HG03039 (cell line): ENCODE data around the gene SUMF1.

Experiments
- ATAC-seq: cut with Tn5 transposase; IDR thresholded peaks from one replicate; pipeline ENCODE4 v1.9.1; 2021; ENCODE audit warnings: mild to moderate bottlenecking, moderate library complexity; ENCODE audit not compliant: unreplicated experiment

SUMF1 gene

DNA sequence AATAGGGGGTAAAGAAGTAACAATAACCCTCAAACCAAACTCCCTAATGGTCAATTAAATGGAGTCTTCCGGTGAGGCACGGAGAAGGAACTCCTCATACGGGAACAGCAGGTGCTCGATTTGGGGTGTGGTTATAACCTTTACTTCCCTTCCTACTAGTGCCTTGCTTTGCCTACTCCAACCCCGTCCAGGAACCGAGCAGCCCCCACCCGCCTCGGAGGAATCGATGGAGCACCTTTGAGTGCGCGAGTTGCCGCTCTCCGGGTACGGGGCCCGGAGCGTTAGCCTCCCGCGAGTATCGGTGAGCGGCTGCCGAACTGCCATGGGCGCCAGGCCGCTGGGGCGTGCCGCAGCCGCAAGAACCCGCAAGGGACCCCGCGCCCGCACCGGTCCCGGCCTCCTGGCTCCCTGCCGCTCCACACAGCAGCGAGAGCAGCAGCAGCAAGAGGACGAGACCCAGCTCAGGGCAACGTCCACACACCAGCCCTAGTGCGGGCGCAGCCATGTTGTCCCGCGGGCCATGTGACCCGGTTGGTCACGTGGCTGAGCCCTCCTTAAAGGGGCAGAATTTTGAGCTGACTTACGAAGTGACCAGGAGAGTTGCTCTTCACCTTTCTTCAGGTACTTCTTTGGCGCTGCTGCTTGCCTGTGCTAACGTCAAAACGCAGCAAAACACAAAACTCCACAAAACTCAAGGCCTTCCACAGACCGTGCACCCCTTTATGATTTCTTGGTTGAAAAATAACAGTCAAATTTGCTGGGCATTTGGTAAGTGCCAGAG is at the start of gene SUMF1:
Gene SUMF1 (minus strand): TSS at position 529 of the 781 bp plus-strand sequence. CDS start 24 bp downstream, at position 505.
- peak; percentile 99 for ATAC-seq

DNA sequence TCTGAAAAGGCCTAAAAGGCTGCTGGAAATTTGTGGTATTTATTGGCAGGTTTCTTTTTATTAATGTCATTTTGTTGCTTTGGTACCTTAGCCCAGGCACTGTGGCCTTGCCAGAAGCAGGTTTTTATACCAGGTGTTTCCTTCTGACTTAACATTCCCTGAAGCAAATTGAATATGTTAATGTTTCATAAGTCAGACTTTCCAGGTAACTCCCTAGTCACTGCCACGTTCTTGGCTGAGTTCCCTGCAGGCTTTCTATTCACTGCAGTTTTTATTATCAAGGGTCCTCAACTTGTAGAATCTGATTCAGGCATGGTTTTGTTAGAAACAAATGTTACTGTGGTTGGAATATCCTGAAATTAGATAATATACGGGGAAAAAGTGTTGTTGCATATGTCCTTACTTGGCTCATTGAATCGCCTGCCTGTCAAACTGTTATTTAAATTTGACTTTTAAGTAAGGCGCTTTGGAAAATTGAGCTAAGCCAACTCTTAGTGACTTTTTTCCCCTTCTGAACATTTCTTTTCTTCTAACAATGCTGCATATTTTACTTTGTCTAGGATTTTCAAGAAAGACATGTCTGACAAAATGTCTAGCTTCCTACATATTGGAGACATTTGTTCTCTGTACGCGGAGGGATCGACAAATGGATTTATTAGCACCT is 49.0 kb upstream of the SUMF1 start:
- ATAC-seq, result no peak

DNA sequence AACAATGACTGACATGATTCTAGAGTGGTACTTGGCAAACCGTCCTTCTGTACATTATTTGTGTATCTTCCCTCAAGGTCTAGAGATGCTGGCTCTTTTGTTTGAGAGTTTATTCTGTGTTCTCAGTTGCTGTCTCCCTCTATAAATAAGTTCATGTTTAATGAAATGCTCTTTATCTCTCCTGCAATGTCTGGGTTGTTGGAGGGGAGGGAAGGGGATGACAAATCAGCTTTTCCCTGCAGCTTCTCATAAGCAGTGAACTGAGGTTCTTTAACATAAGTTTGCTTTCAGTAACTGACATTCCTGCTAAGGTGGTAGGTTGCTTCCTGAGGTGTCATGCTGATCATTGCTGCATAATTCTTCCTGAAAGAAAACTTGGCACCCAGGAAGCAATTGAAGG is 47.8 kb upstream of the SUMF1 start:
- ATAC-seq, result no peak

DNA sequence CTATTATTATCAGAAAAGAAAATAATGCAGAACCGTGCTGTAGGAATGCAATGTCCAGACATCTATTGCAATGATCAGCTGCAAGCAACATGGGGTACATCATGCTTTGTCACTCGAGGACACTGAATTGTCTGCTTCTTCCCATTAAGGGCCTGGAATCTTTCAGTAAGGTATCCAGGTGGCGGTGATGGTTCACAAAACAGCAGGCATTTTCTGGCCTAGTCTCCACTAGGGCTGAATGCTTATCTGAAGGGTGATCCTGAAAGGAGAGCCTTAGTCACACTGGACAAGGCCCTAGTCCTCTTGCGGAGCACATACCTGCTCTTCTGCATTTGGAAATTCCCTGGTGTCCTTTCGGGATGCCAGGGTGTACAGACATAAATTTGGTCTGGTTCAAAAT is 47.3 kb upstream of the SUMF1 start:
- no peak for ATAC-seq

DNA sequence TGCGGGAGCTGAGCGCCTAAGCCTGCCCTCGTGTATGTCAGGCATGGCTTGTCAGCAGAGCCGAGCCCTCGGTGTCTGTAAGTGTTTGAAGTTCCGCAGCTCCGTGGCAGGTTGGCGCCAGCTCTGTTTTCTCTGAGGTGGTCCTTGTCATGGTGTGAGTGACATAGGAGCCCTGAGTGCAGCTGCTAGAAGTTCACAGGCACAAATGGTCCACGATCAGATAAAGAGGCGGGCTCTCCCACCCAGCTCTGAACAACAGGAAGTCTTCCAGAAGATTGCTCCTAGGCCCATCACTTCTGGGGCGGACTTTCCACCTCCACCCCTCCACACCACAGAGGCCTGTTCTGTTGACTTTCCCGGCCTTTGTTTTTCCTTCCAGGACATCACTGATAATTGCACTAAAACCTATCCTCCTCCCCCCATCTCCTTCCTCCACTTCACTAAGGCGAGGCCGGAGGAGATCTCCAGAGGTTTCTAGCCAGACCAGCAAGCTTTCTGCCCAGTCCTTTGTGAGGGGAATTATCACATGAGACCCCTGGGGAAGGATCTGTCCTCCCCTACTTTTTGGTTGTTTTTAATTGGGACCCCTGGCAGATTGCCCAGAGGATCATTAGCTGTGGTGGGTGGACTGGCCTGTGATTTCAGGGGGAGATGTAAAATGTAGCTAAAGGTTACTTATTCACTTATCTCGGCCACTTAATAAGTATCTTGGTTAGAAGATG is 46.0 kb upstream of the SUMF1 start:
- ATAC-seq, result no peak

DNA sequence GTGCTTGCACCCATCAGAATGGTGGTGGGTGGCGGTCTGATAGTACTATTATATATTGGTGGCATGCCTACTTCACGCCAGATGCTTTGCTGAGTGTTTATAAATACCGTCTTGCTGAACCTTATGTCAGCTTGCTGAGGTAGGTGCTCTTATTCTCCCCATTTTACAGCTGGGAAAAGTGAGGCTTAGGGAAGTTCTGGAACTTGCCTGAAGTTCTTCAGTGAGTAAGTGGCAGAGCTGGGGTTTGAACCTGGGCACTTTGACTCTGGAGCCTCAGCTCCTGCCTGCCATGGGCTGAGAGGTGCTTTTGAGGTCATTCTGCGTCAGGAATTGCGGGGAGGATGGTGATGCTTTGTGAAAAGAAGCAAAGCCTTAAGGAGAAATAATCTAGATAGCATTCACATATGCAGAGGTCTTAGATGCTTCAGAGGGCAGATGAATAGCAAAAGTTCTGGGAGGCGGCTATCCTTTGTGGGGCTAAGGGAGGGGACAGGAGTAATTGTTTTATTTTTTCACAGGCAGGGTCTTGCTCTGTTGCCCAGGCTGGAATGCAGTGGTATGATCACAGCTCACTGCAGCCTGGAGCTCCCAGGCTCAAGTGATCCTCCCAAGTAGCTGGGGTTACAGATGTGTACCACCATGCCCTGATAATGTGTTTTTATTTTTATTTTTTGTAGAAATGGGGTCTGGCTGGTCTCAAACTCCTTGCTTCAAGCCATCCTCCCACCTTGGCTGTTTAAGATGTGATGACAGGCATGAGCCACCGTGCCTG is 44.6 kb upstream of the SUMF1 start:
- no peak for ATAC-seq

DNA sequence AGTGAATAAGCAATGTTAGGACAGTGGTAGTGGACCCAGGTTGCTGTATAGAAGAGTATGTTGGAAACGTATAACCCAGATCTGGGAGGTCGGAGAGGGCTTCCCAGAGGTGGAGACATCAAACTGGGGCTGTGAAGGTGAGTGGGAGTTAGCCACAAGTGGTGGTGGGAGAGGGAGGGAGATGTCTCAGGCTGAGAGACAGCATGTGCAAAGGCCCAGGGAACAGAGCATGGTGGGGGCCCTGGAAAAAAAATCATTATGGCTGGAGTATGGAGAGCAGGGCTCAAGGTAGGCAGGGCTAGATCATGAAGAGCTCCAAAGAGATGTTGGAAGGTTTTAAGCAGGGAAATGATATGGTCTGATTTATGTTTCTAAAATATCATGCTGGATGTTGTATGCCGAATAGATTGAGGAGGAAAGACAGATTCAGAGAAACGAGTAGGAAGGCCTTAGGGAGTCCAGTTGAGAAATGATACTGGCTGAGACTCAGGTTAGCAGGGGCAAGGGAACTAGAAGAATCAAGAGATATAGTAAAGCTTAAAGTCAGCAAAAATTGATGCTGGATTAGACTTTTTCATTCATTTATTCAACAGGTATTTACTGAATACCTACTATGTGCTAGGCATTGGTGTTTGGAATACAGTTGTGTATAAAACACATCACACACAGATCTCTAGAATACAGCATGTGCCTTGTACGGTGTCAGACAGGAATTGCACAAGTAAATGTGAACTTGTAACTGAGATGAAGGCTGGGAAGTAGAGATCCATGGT is 43.1 kb upstream of the SUMF1 start:
- ATAC-seq, result no peak

DNA sequence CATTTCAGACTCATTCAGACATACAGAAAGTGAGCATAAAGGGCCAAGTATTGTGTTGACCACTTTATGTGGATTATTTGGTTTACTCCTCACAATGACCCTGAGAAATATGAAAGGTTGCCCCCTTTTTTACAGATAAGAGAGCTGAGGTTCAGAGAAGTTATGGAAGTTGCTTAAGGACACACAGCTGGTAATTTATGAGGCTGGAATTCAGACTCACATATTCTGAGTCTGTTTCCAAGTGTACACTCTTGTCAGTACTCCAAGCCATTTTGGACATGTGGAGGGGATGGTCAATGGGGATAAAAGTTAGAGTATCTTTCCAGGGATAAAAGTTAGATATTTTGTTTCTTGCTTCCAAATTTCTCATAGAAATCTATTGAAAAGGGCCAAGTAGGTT is 42.0 kb upstream of the SUMF1 start:
- ATAC-seq, result no peak

DNA sequence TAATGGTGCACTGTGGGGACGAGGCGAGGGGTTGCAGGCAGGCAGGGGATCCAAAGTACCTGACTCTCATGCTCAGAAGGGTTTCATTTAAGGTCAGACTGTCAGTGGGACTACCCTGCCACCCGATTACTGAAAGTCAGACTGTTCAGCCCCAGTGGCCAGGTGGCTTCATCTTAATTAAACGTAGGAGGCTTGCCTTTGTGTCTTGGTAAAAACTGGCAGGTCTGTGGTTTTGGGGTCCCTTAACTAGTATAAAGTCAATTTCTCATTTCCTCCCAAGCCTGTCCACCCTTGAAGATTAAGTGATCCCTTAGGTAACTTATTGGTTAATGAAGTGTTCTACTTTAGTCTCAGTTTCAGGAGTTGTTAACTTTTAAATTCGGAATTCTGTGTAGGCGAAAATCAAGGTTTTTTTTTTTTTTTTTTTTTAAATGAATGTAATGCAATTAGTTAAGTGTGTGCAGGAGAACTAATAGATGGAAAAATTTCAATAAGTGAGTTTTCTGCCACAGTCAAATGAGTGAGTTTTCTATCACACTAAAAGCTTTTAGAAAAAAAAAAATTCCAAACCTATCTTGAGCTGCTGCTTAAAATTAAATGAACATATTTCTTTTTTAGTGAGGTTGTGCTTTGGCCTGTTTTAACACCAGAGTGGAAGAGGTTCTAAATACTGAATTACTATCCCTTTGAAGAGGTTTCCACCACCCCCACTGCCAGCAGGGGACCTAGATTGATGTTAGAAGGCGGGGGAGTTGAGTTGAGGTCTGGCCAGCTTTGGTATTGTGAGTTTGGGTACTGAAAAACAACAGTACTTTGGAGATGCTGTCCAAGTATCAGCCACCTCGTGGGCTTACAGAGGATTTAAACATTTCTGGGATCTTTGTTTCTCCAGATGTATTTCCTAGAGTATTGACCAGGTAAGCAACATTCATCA is 41.2 kb upstream of the SUMF1 start:
- ATAC-seq, result peak; percentile 46

DNA sequence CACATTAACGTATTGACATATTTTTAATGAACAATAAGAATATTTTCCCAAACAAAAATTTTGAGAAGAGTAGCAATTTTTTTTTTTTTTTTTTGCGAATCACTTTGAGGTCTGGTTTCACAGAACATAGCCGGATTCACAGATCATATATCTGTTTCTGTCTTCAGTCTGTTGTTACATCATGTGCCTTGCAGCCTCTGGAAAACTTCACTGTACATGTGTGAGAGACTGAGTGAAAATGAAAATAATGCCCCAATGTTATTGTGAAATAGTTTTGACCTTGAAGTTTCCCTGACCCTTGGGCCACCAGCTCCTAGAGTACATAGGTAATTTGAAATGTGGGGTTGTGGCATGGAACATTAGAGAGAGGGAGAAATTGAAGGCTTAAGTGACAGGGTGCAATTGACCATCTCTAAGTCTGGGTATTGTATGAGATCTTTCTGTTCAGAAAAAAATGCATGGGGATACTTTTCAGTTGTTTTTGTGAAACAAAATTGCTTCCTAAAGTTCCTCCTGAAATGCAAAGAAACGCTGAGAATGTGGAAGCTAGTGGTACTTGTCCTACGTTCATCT is 40.0 kb upstream of the SUMF1 start:
- peak; percentile 26 for ATAC-seq

DNA sequence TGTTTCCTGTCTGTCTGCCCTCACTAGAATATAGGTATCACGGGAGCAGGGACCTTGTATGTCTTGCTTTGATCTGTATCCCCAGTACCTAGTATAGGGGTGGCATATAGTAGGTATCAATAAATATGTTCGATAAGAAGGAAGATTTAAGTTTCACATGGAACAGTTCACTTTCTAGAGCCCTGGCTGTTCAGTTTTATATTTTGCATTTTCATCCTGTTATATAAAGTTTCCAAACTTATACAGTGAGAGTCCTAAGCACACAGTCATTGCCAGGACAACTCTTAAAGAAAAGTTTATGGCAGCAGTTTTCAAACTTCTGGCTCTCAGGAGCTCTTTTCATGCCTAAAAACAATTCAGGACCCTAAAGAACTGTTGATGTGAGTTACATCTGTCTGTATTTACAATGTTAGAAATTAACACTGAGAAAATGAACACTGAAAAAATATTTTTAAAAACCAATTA is 39.5 kb upstream of the SUMF1 start:
- no peak for ATAC-seq

DNA sequence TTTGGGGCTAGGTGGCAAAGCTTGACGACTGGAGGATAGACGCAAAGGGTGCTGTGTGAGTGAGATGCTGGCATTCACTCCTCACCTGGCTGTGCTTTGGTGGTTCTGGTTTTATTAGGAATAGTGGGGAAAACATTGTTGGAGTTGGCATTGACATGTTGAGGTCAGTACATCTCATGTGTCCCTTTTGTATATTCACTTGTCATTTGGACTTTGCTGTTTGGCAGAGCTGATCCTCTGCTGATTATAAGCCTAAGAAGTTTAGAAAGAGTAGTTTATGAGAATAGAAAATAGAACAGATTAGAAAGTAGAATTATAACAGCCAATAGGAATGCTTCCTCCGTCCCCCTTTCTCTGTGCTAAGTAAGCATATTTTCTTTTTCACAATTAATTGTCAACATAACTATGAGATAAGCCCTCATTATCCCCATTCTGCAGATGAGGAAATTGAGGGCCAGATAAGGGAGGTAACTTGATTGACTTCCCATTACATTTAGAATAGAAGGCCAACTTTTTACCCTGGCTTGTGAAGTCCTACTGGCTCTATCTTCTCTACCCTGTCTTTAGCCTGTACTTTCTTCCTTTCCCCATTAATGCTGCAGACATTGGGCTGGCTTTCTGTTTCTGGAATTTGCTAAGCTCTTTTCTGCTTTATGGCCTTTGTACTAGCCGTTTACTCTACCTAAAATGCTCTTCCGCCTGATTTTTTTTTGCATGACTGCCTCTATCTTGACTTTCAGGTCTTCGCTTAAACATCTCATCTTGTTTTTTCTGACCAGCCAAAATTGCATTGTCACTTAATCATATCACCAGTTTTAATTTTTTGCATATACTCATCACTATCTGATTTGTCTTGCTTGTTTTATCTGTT is 38.9 kb upstream of the SUMF1 start:
- ATAC-seq, result no peak

DNA sequence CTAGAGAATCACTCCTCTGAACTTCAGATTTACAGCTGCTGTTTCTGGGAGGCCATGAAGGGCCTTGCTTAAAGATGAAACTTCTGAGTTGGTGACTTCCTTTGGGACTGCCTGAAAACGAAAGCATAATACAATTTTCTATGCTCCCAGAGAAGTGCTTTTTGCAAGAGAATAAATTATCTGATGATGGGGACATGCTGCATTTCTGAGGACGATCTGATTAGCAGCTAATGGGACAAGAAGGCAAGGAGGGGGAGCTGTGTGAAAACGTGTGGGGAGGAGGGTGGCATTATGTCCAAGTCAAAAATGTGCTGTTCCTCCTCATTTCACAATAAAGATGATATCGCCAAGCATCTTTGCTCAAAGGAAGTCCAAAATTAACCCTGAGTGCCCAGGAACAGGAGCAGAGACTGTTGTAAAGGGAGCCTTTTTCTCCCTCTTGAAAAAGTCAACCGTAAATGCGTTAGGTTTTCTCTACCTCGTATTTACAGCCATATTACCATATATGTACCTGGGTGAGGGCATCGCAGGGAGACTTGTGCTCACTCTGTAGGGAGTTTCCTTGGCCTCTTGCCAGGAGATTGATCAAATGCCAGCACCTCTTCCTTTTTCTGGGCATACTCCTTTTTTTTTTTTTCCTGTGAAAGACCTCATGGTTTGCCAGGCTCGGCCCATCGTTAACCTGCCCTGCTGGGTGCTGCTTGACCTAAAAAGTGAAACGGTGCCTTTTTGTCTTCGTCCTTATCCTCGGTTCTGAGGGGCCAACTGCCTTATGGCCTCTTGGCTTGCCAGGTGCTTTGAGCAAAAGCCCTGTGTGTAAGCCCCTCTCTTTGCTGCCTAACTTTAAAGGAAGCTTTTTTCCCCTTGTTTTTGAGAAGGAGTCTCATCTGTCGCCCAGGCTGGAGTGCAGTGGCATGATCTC is 37.5 kb upstream of the SUMF1 start:
- ATAC-seq, result no peak

DNA sequence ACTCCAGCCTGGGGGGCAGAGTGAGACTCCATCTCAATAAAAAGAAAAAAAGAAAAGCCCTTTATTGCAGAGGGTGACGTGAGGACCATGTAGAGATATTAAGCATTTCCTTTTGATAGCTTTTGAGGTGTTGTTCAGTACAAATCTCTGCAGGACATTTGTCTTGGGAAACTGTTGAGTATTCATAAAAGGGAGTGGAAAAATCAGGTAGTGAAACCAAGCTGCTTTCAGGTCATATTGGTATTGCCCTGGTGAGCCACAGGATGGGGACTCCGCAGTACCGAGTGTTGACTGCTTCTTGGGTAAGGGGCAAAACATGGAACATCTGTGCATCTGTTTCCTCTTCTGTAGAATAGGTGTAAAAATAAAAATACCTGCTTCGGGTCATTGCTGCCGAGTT is 36.0 kb upstream of the SUMF1 start:
- peak; percentile 57 for ATAC-seq

DNA sequence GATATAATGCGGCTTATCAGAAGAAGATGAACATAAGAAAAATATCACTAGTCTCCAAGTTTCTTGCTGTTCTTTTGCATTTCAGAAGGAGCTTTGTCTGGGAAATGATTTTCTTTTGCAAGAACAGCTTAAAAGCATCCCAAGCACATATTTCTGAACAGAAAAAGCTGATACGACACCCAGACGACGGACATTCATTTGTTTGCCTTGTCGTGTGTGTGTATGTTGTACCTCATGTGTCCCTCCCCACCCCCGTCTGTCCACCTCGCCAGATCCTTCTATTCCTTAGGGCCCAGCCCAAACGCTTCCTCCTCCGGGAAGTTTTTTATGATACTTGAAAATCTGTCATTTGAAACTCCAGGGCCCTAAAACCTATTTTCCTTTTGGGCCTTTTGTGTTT is 34.9 kb upstream of the SUMF1 start:
- ATAC-seq, result no peak

DNA sequence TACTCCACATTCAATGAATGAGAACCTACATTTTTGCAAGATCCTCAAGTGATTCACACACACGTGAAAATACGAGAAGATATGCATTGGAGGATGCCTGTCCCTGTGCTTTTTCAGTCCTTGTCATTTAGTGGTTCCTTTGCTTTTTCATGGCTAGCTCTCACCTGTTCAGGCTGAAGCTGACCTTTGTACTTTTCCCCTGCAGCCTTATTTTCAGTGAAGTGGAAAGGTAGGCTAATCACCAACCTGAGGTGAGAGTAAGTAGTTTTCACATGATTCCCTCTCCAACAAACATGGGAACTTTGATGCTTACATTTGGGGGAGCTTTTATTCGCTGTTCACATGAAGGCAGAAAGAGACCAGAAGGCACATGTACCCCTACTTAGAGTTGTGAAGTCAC is 34.4 kb upstream of the SUMF1 start:
- no peak for ATAC-seq

DNA sequence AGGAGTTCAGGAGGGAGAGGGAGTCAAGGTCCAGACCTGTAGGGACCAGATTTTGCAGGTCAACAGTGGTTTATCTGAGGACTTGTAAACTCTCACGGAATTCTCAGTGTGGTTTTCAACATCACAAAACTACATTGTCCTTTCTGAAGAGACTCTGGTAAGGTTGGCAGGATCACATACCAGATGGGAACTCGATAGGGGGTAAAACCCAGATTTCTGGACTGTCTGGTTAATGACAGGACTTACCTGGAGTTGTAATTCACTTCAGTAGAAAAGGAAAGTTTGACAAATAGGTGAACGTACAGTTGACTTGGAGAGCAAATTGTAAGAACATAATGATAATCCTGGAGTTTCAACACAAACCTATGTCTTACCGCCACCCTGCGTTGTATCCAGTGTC is 31.4 kb upstream of the SUMF1 start:
- ATAC-seq, result no peak
